GM12878 (cell line): ENCODE measurements around the gene MFNG. TPM values are rescaled to one million over a fixed set of nuclear protein-coding genes. Genes with fewer than 3 reads are reported as not detected.

Source experiments
- ATAC-seq: fragments of 200-7000 bp; cut with Tn5 transposase; 3 replicates; pipeline ENCODE4 v1.9.1; 2020; ENCODE audit warnings: mild to moderate bottlenecking, moderate library complexity
- BruUV-seq: library from RNA; stranded (reverse); fragments of 400-500 nt; replicated peaks from 2 replicates; lab custom pipeline; 2021; lab: Mats Ljungman, UMichigan
- CTCF ChIA-PET: fragments of 300-600 bp; sonication (Branson Sonifier 250); formaldehyde crosslinking; extraction: SDS; loops from one replicate; lab custom pipeline; 2021; ENCODE audit warnings: inconsistent platforms; lab: Yijun Ruan, JAX
- POLR2A ChIA-PET: fragments of 350-600 bp; formaldehyde crosslinking; extraction: SDS; loops from one replicate; lab custom pipeline; 2021; ENCODE audit warnings: inconsistent platforms; lab: Charles Lee
- RAD21 ChIA-PET: fragments of 300-600 bp; sonication (Branson Sonifier 250); formaldehyde crosslinking; loops from one replicate; lab custom pipeline; 2023; ENCODE audit warnings: antibody characterized with exemption; ENCODE audit not compliant: unreplicated experiment; lab: Charles Lee
- SMC1A ChIA-PET: fragments of 300-600 bp; sonication (Branson Sonifier 250); formaldehyde crosslinking; loops from one replicate; lab custom pipeline; 2023; ENCODE audit not compliant: unreplicated experiment, uncharacterized antibody; lab: Charles Lee
- DNase-seq: peaks from one replicate; pipeline ENCODE4 v3.0.0-alpha.2; 2011; ENCODE audit warnings: low read depth, low spot score
- FAIRE-seq: peaks from 3 replicates; lab custom pipeline; 2011; peaks lifted over from hg19 to GRCh38; lab: Jason Lieb, UNC
- H2AFZ ChIP-seq: 2 replicates; pipeline ENCODE4 v1.6.0; 2011; ENCODE audit warnings: low read depth, low read length, control low read depth; ENCODE audit not compliant: control insufficient read depth
- H3K27ac ChIP-seq: 2 replicates; pipeline ENCODE4 v1.5.1; 2011; ENCODE audit warnings: control low read depth; ENCODE audit not compliant: control insufficient read depth, insufficient read depth
- H3K27me3 ChIP-seq, 2 experiments: replicated peaks in 1 of 2; 2 replicates each; pipeline versions ENCODE4 v1.6.0 to v1.6.1; 2011; ENCODE audit warnings: low read length in 1 of 2; ENCODE audit not compliant: control insufficient read depth in 2 of 2, insufficient read depth in 2 of 2
- H3K36me3 ChIP-seq, 2 experiments: 2 replicates each; pipeline ENCODE4 v1.5.1; 2011; ENCODE audit warnings: low read length in 1 of 2; ENCODE audit not compliant: control insufficient read depth in 2 of 2, insufficient read depth in 2 of 2
- H3K4me1 ChIP-seq: 2 replicates; pipeline ENCODE4 v1.6.1; 2011; ENCODE audit warnings: mild to moderate bottlenecking, low read length, moderate library complexity, mixed read lengths; ENCODE audit not compliant: control insufficient read depth, insufficient read depth
- H3K4me2 ChIP-seq: 2 replicates; pipeline ENCODE4 v1.6.0; 2011; ENCODE audit warnings: control low read depth; ENCODE audit not compliant: control insufficient read depth, insufficient read depth
- H3K4me3 ChIP-seq: fragments of 200-600 bp; sonication (generic); 2 replicates; pipeline ENCODE4 v1.5.1; 2016
- H3K79me2 ChIP-seq: 2 replicates; pipeline ENCODE4 v1.6.0; 2011; ENCODE audit warnings: low read length; ENCODE audit not compliant: control insufficient read depth, insufficient read depth
- H3K9ac ChIP-seq: 2 replicates; pipeline ENCODE4 v1.8.0; 2011; ENCODE audit warnings: low read length, control low read depth, mixed read lengths; ENCODE audit not compliant: control insufficient read depth, insufficient read depth
- H3K9me3 ChIP-seq: replicated peaks from 3 replicates; pipeline ENCODE4 v1.5.1; 2011; ENCODE audit warnings: mild to moderate bottlenecking, low read length; ENCODE audit not compliant: control insufficient read depth, insufficient read depth
- H4K20me1 ChIP-seq: 2 replicates; pipeline ENCODE4 v1.6.0; 2011; ENCODE audit not compliant: control insufficient read depth, insufficient read depth
- EGR1 ChIP-seq, 2 experiments: IDR thresholded peaks; 1 replicate in 1 of 2; 2 replicates in 1 of 2; pipeline ENCODE4 v1.6.1; 2011 to 2012; ENCODE audit warnings: low read depth in 2 of 2, low read length in 2 of 2, borderline replicate concordance in 1 of 2, mild to moderate bottlenecking in 1 of 2, moderate library complexity in 1 of 2
- HCFC1 ChIP-seq: fragments of 150-350 bp; IDR thresholded peaks from 2 replicates; pipeline ENCODE4 v1.6.1; 2014; ENCODE audit warnings: low read length
- KDM1A ChIP-seq: fragments of 200-600 bp; sonication (generic); IDR thresholded peaks from 2 replicates; pipeline ENCODE4 v1.6.1; 2016; ENCODE audit warnings: borderline replicate concordance
- MEF2A ChIP-seq: IDR thresholded peaks from 2 replicates; pipeline ENCODE4 v1.6.1; 2011; ENCODE audit warnings: low read depth, mild to moderate bottlenecking, low read length, moderate library complexity; ENCODE audit not compliant: insufficient read depth
- NR2C2 ChIP-seq: IDR thresholded peaks from 2 replicates; pipeline ENCODE4 v1.6.1; 2011; ENCODE audit warnings: borderline replicate concordance, low read depth; ENCODE audit not compliant: control insufficient read depth, insufficient read length
- RFX5 ChIP-seq: IDR thresholded peaks from 2 replicates; pipeline ENCODE4 v1.6.1; 2011; ENCODE audit warnings: low read depth, low read length, improper control_type of control experiment
- WGBS: methylation state at CpG from one replicate; pipeline ENCODE4 v1.1.6; 2016; ENCODE audit warnings: low lambda C conversion rate; ENCODE audit not compliant: insufficient replicate concordance, insufficient coverage; ENCODE audit errors: missing lambda C conversion rate; 5-methylcytosine and 5-hydroxymethylcytosine counted together
- in situ Hi-C: fragments of 300-500 bp; cut with MboI; formaldehyde crosslinking; loops from 9 replicates; pipeline ENCODE4 v1.14.3; 2018; ENCODE audit warnings: mixed read lengths
- intact Hi-C: fragments of 100-400 bp; cut with micrococcal nuclease; formaldehyde crosslinking; loops from one replicate; pipeline ENCODE4 v1.14.2; 2022; ENCODE audit not compliant: unreplicated experiment
- polyA plus RNA-seq, 11 experiments: library from polyadenylated mRNA; depleted of rRNA in 4 of 11; unstranded in 6 of 11; stranded (reverse) in 5 of 11; fragments of >200 nt; fragmentation: Nextera tagmentation in 4 of 11; fragmentation: Illumina TruSeq in 1 of 11; extraction: Ambion mirVana in 4 of 11; extraction: Trizol in 1 of 11; gene quantifications; 1 replicate in 1 of 11; 2 replicates in 10 of 11; pipeline versions ENCODE4 v1.2.1 to v1.2.3, GENCODE V29; 2011 to 2016; ENCODE audit warnings: inconsistent platforms in 2 of 11, missing spikeins in 2 of 11, low read depth in 1 of 11
- total RNA-seq, 4 experiments: library from RNA; depleted of rRNA in 3 of 4; stranded (reverse); fragments of >200 nt in 3 of 4; fragmentation: Illumina TruSeq in 1 of 4; extraction: Trizol in 1 of 4; gene quantifications; 2 replicates each; pipeline versions ENCODE4 v1.2.1 to v1.2.3, GENCODE V29; 2013 to 2021
- TF ChIP-seq, protein P1 (sequence below): fragments of 450-650 bp; conservative IDR thresholded peaks from 2 replicates; pipeline ENCODE4 v1.6.1; 2017; ENCODE audit warnings: mild to moderate bottlenecking, moderate library complexity
- TF ChIP-seq, protein P2 (sequence below): IDR thresholded peaks from 2 replicates; pipeline ENCODE4 v1.6.1; 2012; ENCODE audit warnings: low read depth, low read length, improper control_type of control experiment

The MFNG gene
- total and polyA plus RNA-seq, 10 of the 15 experiments (the other 5 are each of a cell fraction or from before 2014, with no cell fraction given): 11.5 to 117 (median 68.5) TPM

DNA sequence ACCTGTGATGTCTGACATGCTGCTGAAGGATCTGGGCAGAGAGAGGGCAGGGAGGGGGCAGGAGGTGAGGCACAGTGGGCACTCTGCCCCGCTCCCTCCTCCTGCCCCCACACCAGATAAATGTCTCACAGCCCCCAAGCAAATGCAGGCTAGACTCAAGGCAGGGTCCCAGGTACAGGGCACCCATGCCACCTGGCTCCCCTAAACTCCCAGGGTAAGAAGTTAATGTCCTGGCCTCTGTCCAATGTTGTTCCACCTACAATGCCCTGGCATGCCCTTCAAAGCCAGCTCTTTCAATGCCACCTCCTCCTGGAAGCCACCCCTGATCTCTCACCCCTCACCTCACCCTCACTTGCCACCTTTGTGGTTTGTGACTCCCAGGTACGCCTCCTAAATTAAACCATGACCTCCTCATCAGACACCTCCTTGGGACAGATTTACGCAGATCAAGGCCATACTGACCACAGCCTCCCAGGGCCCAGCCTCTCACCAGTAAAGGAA lies 17.0 kb upstream of the MFNG start:
- H3K4me1 ChIP-seq: no peaks in the 10 kb centered on the region
- POLR2A ChIA-PET: no interaction called here
- no TSS peak for BruUV-seq

More for the DNA sequence above, 17.0 kb upstream of the MFNG start:
- in situ Hi-C loops (no loop called here), intact Hi-C loops (no loop called here)
- ATAC-seq (no peak), FAIRE-seq (no peak), DNase-seq (no peak)
- Histone ChIP-seq H4K20me1 (no peaks in the 10 kb centered on the region), H3K4me3 (no peak overlapping the region), H3K4me2 (no peak overlapping the region), H3K27me3 (peaks cover 0 to 3% of the 10 kb centered on the region in 2 experiments; a peak in 2 of 4 replicates), H3K9me3 (no peaks in the 10 kb centered on the region), H2AFZ (no peak overlapping the region), H3K27ac (no peak overlapping the region), H3K79me2 (no peaks in the 10 kb centered on the region), H3K9ac (no peak overlapping the region), H3K36me3 (no peaks in the 10 kb centered on the region)
- TF ChIP-seq KDM1A: no peak
- no peak for TF ChIP-seq HCFC1
- no peak for TF ChIP-seq NR2C2
- TF ChIP-seq, protein P1, sequence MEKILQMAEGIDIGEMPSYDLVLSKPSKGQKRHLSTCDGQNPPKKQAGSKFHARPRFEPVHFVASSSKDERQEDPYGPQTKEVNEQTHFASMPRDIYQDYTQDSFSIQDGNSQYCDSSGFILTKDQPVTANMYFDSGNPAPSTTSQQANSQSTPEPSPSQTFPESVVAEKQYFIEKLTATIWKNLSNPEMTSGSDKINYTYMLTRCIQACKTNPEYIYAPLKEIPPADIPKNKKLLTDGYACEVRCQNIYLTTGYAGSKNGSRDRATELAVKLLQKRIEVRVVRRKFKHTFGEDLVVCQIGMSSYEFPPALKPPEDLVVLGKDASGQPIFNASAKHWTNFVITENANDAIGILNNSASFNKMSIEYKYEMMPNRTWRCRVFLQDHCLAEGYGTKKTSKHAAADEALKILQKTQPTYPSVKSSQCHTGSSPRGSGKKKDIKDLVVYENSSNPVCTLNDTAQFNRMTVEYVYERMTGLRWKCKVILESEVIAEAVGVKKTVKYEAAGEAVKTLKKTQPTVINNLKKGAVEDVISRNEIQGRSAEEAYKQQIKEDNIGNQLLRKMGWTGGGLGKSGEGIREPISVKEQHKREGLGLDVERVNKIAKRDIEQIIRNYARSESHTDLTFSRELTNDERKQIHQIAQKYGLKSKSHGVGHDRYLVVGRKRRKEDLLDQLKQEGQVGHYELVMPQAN: no peak
- TF ChIP-seq RFX5: no peak
- TF ChIP-seq EGR1 (IDR thresholded peaks at IDR 0.05; ENCODE audit: borderline replicate concordance in 1 of 2, low read depth in 2 of 2, low read length in 2 of 2): no peak
- TF ChIP-seq, protein P2, sequence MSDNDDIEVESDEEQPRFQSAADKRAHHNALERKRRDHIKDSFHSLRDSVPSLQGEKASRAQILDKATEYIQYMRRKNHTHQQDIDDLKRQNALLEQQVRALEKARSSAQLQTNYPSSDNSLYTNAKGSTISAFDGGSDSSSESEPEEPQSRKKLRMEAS: no peak
- TF ChIP-seq MEF2A: no peak
- RAD21 ChIA-PET: no interaction called here
- SMC1A ChIA-PET: no interaction called here
- CTCF ChIA-PET: no interaction called here
- 32% methylated on average over 3 of the region's 3 CpGs for WGBS
